ENCODE measurements around the gene ANKK1. TPM values are rescaled to one million over a fixed set of nuclear protein-coding genes. Genes with fewer than 3 reads are reported as not detected.

The ANKK1 gene
- polyA plus RNA-seq, 3 donors from 2014 or later = not detected

DNA sequence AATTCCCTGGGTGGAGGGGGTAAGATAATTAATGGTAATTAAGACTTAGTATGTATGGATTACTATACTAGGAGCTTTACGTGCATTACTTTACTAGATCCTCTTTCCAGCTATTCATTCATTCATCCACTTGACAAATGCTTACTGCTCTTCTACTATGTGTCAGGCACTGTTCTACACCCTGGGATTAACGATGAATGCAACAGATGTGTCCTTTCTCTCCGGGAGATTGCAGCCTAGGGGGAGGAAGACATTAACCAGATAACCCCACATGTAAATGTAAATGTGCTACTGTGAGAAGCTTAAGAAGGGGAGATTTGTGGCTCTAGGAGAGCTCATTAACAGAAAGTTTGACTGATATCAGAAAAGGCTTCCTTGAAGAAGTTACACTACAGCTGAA, 1.7 kb downstream of the ANKK1 start:
- no peak overlapping the region for H3K4me3 Mint-ChIP-seq

DNA sequence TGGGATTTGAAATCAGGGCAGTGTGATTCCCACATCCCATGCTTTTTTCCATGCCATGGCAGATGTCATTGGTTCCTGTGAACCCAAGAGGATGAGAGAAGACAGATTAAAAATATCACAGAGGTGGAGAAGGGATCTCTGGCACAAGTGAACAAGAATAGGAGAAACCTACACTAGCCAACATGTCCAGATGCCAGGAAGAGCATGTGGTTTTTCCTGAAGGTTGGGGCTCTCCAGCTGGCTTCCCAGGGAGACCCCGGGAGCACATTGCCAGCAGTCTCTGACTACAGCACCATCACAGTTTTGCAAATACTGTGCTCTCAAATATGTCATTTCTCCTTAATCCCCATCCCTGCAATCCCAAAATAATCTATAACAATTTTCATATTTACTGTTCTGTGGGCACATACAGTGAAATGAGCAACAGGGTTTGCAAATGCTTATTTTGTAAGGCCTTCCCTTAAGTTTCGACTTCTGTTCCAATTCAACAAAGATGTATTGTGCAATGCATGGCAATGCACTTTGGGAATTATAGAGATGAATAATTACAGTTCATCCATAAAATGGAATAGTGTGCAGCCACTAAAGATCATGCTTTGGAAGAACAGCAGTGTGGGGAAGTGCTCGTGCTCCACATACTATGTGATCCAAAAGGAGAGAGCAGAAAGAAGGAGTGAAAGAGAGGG, 4.8 kb downstream of the ANKK1 start:
- H3K9me3 Mint-ChIP-seq = no peaks in the 10 kb centered on the region
- no peaks in the 10 kb centered on the region for H3K4me1 Mint-ChIP-seq
- H3K27me3 Mint-ChIP-seq (ENCODE audit: low read depth in 3 of 3) = peaks cover 0 to 3% (median under 1%) of the 10 kb centered on the region in 3 donors
- H3K4me3 Mint-ChIP-seq = no peak overlapping the region
- no peak overlapping the region for H3K27ac Mint-ChIP-seq
- DNase-seq = no peak
- H3K36me3 Mint-ChIP-seq = no peaks in the 10 kb centered on the region

More for the DNA sequence above, 1.7 kb downstream of the ANKK1 start:
- peaks cover 4 to 9% (median 5%) of the 10 kb centered on the region in 3 donors for H3K27me3 Mint-ChIP-seq (ENCODE audit: low read depth in 3 of 3)
- DNase-seq = no peak
- H3K36me3 Mint-ChIP-seq = no peaks in the 10 kb centered on the region
- no peaks in the 10 kb centered on the region for H3K9me3 Mint-ChIP-seq
- no peak overlapping the region for H3K27ac Mint-ChIP-seq
- no peaks in the 10 kb centered on the region for H3K4me1 Mint-ChIP-seq

DNA sequence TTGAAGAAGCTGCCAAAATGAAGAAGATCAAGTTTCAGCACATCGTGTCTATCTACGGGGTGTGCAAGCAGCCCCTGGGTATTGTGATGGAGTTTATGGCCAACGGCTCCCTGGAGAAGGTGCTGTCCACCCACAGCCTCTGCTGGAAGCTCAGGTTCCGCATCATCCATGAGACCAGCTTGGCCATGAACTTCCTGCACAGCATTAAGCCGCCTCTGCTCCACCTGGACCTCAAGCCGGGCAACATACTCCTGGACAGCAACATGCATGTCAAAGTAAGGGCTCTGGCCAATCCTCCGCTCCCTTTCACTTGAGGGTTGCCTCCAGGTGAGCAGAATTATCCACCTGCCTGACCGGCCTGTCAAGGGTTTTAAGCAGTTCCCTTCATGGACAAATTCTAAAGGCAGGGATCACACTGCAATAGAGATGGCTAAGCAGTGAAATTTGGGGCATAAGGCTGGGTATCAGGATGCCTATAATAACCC, 6.0 kb downstream of the ANKK1 start:
- Mint-ChIP-seq H3K27me3 (ENCODE audit: low read depth in 3 of 3) (peaks cover 0 to 3% (median 0%) of the 10 kb centered on the region in 3 donors), H3K27ac (no peak overlapping the region), H3K4me3 (no peak overlapping the region), H3K4me1 (no peaks in the 10 kb centered on the region), H3K36me3 (no peaks in the 10 kb centered on the region), H3K9me3 (no peaks in the 10 kb centered on the region)
- DNase-seq = no peak

DNA sequence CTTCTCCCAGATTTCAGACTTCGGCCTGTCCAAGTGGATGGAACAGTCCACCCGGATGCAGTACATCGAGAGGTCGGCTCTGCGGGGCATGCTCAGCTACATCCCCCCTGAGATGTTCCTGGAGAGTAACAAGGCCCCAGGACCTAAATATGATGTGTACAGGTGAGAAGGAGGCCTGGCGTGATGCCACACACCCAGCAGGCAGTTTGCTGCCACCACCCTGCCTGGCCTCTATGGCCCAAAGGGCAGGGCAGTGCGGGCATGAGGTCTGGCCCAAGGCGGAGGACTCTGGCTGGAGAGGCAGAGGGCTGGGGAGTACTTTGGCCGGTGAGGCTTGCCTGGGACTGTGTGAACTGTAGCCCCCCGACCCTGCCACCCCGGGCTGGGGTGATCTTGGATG, 7.3 kb downstream of the ANKK1 start:
- no peak for DNase-seq
- H3K4me3 Mint-ChIP-seq = no peak overlapping the region
- H3K27ac Mint-ChIP-seq = no peak overlapping the region
- no peaks in the 10 kb centered on the region for H3K4me1 Mint-ChIP-seq
- H3K9me3 Mint-ChIP-seq = no peaks in the 10 kb centered on the region
- peaks cover 0 to 3% (median 0%) of the 10 kb centered on the region in 3 donors for H3K27me3 Mint-ChIP-seq (ENCODE audit: low read depth in 3 of 3)
- no peaks in the 10 kb centered on the region for H3K36me3 Mint-ChIP-seq

DNA sequence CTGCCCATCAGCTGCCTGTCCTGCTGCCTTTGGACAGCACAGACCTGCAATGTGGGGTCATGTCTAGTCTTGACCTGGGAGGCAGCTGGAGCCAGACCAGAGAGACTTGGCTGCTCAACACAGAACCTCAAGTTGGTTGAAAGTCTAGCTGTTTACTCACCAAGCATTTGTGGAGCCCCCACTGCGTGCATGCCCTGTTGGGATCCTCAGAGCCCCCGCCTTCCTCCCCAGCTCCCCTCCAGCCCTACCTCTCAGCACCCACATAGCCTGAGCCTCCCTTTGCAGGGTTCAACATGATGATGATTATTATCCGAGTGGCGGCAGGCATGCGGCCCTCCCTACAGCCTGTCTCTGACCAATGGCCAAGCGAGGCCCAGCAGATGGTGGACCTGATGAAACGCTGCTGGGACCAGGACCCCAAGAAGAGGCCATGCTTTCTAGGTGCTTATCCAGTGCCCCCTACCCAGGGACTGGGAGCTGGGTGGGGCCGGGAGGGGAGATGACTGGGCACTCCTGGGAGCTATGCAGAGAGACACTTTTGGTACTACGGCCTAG, 8.3 kb downstream of the ANKK1 start:
- Mint-ChIP-seq H3K4me1 (no peaks in the 10 kb centered on the region), H3K9me3 (no peaks in the 10 kb centered on the region), H3K27me3 (ENCODE audit: low read depth in 3 of 3) (peaks cover 0 to 3% (median 0%) of the 10 kb centered on the region in 3 donors), H3K4me3 (no peak overlapping the region), H3K27ac (no peak overlapping the region), H3K36me3 (no peaks in the 10 kb centered on the region)
- DNase-seq = no peak

DNA sequence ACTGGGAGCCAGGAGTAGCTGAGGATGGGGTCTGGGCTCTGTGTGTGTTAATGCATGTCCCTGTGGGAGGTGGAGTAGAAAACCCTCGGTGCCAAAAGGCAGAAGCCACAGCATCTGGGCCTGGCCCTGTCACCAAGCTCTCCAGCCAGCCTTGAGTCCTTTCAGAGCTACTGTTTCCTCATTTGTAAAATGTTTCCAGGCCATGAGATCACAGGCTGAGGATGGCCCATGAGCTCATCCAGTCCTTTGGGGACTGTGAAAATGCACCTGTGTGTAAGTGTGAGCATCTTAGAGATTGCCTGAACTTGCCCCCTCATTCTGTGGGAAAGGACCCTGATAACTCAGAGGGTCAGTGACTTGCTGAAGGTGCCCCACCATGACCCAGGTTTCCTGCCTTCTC, 9.1 kb downstream of the ANKK1 start:
- H3K4me3 Mint-ChIP-seq = no peak overlapping the region
- H3K9me3 Mint-ChIP-seq = no peaks in the 10 kb centered on the region
- DNase-seq = no peak
- H3K27me3 Mint-ChIP-seq (ENCODE audit: low read depth in 3 of 3) = peaks cover 0 to 3% (median 0%) of the 10 kb centered on the region in 3 donors
- no peaks in the 10 kb centered on the region for H3K36me3 Mint-ChIP-seq
- no peak overlapping the region for H3K27ac Mint-ChIP-seq
- H3K4me1 Mint-ChIP-seq = no peaks in the 10 kb centered on the region

DNA sequence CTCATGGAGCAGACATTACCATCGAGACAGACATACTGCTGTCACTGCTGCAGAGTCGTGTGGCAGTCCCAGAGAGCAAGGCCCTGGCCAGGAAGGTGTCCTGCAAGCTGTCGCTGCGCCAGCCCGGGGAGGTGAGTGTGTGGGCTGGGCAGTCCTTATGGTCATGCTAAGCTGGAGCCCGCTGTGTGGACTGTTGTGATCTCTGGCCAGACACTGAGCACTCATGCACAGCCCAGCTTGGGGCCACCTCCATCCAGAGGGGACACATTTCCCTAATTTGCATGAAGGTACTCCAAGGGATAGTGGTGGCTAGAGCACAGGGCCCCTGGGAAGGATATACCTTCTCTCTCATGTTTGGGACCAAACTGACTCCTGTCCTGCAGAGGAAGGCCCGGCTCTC, 9.6 kb downstream of the ANKK1 start:
- Mint-ChIP-seq H3K36me3 (no peaks in the 10 kb centered on the region), H3K4me1 (no peaks in the 10 kb centered on the region), H3K27me3 (ENCODE audit: low read depth in 3 of 3) (peaks cover 0 to 2% (median 0%) of the 10 kb centered on the region in 3 donors), H3K4me3 (no peak overlapping the region), H3K9me3 (no peaks in the 10 kb centered on the region), H3K27ac (no peak overlapping the region)
- no peak for DNase-seq

DNA sequence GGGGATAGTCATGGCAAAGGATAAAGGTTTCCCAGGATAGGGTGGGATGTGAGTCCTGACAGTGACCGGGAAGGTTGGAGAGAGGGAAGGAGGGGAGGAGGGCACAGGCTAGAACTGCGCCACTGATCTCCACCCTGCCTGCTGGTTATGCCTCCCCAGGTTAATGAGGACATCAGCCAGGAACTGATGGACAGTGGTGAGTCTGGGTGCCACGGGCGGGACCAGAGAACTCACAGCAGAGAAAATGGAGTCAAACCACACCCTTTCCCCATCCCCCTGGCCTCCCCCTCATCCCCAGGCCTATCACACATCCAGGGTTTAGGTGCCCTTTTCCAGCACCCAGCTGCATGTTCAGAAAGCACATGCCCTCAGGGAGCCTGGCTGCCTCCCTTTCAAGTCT, 10.2 kb downstream of the ANKK1 start:
- Mint-ChIP-seq H3K27me3 (ENCODE audit: low read depth in 3 of 3) (peaks cover 0 to 2% (median 0%) of the 10 kb centered on the region in 3 donors), H3K4me1 (no peaks in the 10 kb centered on the region), H3K9me3 (no peaks in the 10 kb centered on the region), H3K36me3 (no peaks in the 10 kb centered on the region), H3K27ac (no peak overlapping the region), H3K4me3 (no peak overlapping the region)
- no peak for DNase-seq

DNA sequence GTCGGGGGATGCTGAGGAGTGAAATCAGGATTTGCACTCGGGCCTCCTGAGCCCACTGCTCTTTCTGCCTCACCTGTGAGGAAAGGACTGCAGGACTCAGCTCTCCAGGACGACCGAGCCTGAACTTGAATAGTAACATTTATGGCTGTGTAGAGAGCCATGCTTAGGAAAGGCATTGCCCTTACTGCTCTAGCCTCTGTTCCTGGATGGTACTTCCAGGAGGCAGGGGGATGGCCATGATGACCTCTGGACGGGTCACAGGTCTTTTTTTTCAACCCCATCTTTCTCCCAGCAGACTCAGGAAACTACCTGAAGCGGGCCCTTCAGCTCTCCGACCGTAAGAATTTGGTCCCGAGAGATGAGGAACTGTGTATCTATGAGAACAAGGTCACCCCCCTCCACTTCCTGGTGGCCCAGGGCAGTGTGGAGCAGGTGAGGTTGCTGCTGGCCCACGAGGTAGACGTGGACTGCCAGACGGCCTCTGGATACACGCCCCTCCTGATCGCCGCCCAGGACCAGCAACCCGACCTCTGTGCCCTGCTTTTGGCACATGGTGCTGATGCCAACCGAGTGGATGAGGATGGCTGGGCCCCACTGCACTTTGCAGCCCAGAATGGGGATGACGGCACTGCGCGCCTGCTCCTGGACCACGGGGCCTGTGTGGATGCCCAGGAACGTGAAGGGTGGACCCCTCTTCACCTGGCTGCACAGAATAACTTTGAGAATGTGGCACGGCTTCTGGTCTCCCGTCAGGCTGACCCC, 11.3 kb downstream of the ANKK1 start:
- DNase-seq = no peak
- Mint-ChIP-seq H3K27ac (no peak overlapping the region), H3K9me3 (no peaks in the 10 kb centered on the region), H3K4me3 (no peak overlapping the region), H3K27me3 (ENCODE audit: low read depth in 3 of 3) (no peaks in the 10 kb centered on the region), H3K36me3 (no peaks in the 10 kb centered on the region), H3K4me1 (no peaks in the 10 kb centered on the region)

DNA sequence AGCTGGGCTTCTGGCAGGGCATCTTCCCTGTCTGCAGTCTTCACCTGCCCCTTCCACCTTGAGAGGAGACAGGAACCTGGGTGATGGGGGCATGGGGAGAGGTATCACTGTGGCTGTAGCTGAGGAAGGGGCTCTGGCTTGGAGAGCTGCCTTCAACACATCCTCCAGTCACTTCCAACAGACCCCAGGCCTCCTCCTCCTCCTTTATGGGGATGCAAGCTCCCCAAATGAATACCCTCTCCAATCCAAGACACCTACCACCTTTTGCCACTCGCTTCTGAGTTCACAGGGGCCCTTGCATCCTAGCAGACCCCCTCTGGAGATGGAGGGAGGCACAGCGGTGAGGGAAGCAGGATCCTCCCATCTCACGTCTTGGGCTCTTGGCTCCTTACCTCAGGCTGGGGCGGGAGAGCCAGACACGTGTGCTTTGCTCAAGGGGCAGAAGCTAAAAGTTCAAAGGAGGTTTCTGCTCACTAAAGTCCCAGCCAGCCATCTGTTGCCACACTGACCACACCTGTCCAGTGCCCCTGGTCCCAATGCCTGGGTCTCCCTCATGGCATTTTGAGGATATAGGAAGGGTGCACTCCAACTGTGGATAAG, 13.2 kb downstream of the ANKK1 start:
- no peak overlapping the region for H3K4me3 Mint-ChIP-seq
- no peaks in the 10 kb centered on the region for H3K4me1 Mint-ChIP-seq
- H3K27ac Mint-ChIP-seq = no peak overlapping the region
- peaks cover 0 to 1% (median 0%) of the 10 kb centered on the region in 3 donors for H3K27me3 Mint-ChIP-seq (ENCODE audit: low read depth in 3 of 3)
- no peaks in the 10 kb centered on the region for H3K36me3 Mint-ChIP-seq
- DNase-seq = no peak
- no peaks in the 10 kb centered on the region for H3K9me3 Mint-ChIP-seq

DNA sequence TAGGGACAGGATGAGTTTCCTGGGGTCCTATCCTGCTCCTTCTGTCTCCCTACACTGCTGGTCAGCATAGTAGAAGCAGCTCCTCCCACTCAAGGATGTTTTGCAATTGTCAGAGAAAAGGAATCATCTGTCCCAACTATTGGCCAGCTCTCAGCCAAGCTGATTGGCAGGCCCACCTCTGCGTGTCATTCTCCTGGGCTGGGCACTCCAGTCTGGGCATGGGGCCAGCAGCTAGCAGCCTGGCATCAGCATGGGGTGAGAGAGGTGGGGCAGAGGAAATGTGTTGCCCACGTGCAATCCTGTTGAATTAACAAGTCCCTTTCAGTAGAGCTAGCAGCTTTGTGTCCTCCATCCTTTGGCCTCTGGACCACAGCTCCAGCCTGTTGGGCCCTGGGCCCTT, 14.1 kb downstream of the ANKK1 start:
- no peak for DNase-seq
- Mint-ChIP-seq H3K9me3 (no peaks in the 10 kb centered on the region), H3K4me3 (no peak overlapping the region), H3K4me1 (no peaks in the 10 kb centered on the region), H3K36me3 (no peaks in the 10 kb centered on the region), H3K27me3 (ENCODE audit: low read depth in 3 of 3) (peaks cover 0 to 2% (median 0%) of the 10 kb centered on the region in 3 donors), H3K27ac (no peak overlapping the region)

DNA sequence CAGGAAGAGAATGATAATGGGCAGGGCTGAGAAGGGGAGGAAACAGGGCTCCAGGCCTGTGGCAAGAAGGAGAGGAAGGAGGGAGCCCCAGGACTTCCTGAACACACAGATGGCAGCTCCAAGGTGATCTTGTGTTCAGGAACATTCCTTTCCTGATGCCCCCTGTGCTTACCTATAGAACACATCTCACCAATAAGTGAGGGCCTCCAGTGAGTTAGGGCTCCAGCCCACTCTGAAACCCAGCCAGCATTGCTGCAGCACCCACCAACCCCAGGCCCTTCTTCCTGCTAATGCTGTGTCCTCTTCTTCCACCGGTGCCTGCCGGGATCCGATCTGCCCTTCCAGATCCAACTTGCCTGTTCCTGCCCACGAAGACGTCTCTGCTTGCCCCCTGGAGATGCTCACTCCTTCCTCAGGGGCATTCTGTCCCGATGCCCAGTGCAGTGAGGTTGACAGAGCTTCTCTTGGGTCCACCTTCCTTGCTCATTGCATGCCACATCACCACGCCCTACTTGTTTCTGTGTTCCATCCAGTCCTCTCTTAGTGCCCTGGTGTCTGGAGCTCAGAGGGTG, 17.4 kb downstream of the ANKK1 start:
- peak overlapping the region in 1 of 6 donors; percentile 44 for H3K27ac Mint-ChIP-seq
- no peaks in the 10 kb centered on the region for H3K9me3 Mint-ChIP-seq
- H3K4me1 Mint-ChIP-seq = no peaks in the 10 kb centered on the region
- no peak overlapping the region for H3K4me3 Mint-ChIP-seq
- no peaks in the 10 kb centered on the region for H3K36me3 Mint-ChIP-seq
- H3K27me3 Mint-ChIP-seq (ENCODE audit: low read depth in 3 of 3) = peaks cover 0 to 3% (median 0%) of the 10 kb centered on the region in 3 donors
- DNase-seq = no peak

DNA sequence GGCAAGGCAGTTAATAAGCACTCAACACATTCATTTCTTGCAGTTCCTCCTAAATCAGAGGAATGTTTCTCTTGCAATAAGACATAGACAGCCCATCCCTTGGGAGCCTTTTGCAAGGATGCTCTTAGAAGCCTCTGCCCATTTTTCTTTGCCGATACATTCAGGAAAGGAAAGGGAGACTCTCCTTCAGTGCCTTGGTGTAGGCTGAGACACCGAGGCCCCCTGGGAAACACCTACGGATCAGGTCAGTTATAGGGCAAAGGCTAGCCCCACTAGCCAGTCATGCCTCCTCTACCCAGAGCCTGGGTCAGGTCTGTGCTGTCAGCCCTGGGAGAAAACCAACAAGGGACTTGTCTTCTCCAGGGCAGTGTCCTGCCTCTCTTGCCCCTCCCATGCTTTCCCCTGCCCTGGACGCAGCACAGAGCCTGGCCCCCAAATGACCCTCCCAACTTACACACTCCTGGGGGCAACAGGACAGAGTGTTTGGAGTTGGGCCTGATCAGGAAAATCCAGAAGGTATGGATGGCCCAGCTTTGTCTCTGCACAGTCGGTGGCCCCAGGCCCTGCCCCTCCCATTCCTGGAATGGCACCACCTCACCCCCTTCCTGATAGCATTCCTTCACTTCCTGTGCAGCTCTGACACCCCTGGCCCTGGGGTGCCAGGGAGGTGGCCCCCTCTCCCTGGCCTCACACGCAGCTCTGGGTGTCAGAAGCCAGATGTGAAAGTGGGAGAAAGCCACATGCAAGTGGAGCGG, 18.3 kb downstream of the ANKK1 start:
- no peaks in the 10 kb centered on the region for H3K36me3 Mint-ChIP-seq
- no peak overlapping the region for H3K27ac Mint-ChIP-seq
- no peak overlapping the region for H3K4me3 Mint-ChIP-seq
- peaks cover 0 to 3% (median 0%) of the 10 kb centered on the region in 3 donors for H3K27me3 Mint-ChIP-seq (ENCODE audit: low read depth in 3 of 3)
- DNase-seq = no peak
- H3K9me3 Mint-ChIP-seq = no peaks in the 10 kb centered on the region
- H3K4me1 Mint-ChIP-seq = no peaks in the 10 kb centered on the region
